CD4-positive, alpha-beta memory T cell (primary cell): ENCODE measurements around the gene CD63. TPM values are rescaled to one million over a fixed set of nuclear protein-coding genes. Genes with fewer than 3 reads are reported as not detected.

Experiments
- CTCF ChIA-PET: fragments of 350-600 bp; sonication (Branson Sonifier 250); formaldehyde crosslinking; loops from one replicate; lab custom pipeline; 2021; ENCODE audit warnings: inconsistent platforms; ENCODE audit not compliant: partially characterized antibody; lab: Charles Lee
- POLR2A ChIA-PET: fragments of 350-600 bp; sonication (Branson Sonifier 250); formaldehyde crosslinking; loops from one replicate; lab custom pipeline; 2021; ENCODE audit not compliant: partially characterized antibody; lab: Charles Lee
- DNase-seq, 5 donors: peaks; one replicate each; pipeline versions ENCODE4 v3.0.0 to v3.0.0-alpha.2; 2020 to 2022; ENCODE audit warnings: mixed read lengths in 1 of 5
- H3K27ac ChIP-seq: one replicate; pipeline ENCODE4 v1.7.0; 2013; ENCODE audit warnings: low read depth, low read length
- H3K27me3 ChIP-seq: 2 replicates; pipeline ENCODE4 v1.7.0; 2013; ENCODE audit warnings: mild to moderate bottlenecking, low read length, moderate library complexity; ENCODE audit not compliant: insufficient read depth
- H3K36me3 ChIP-seq: 2 replicates; pipeline ENCODE4 v1.7.0; 2013; ENCODE audit warnings: mild to moderate bottlenecking, low read length, moderate library complexity; ENCODE audit not compliant: insufficient read depth
- H3K4me1 ChIP-seq: 2 replicates; pipeline ENCODE4 v1.7.0; 2013; ENCODE audit warnings: mild to moderate bottlenecking, low read length, moderate library complexity; ENCODE audit not compliant: insufficient read depth
- H3K4me3 ChIP-seq, 2 donors: one replicate each; pipeline ENCODE4 v1.7.0; 2013; ENCODE audit warnings: low read length in 2 of 2, mild to moderate bottlenecking in 1 of 2
- H3K9me3 ChIP-seq, 2 donors: one replicate each; pipeline ENCODE4 v1.7.0; 2013; ENCODE audit warnings: low read length in 2 of 2, control low read depth in 1 of 2; ENCODE audit not compliant: control insufficient read depth in 1 of 2
- H3K27ac Mint-ChIP-seq, 7 donors: one replicate each; pipeline ENCODE4 v1.8.0; 2020 to 2021; ENCODE audit warnings: mixed read lengths in 7 of 7, mild to moderate bottlenecking in 6 of 7, inconsistent platforms in 3 of 7, moderate library complexity in 3 of 7
- H3K27me3 Mint-ChIP-seq, 2 donors: one replicate each; pipeline ENCODE4 v1.8.0; 2020 to 2021; ENCODE audit warnings: mixed read lengths in 2 of 2
- H3K36me3 Mint-ChIP-seq, 2 donors: one replicate each; pipeline ENCODE4 v1.8.0; 2020 to 2021; ENCODE audit warnings: mixed read lengths in 2 of 2, inconsistent platforms in 1 of 2, mild to moderate bottlenecking in 1 of 2
- H3K4me1 Mint-ChIP-seq, 4 donors: one replicate each; pipeline ENCODE4 v1.8.0; 2020 to 2021; ENCODE audit warnings: mixed read lengths in 4 of 4, mild to moderate bottlenecking in 1 of 4
- H3K4me3 Mint-ChIP-seq, 8 donors: one replicate each; pipeline ENCODE4 v1.8.0; 2020 to 2021; ENCODE audit warnings: mixed read lengths in 8 of 8, mild to moderate bottlenecking in 7 of 8, moderate library complexity in 6 of 8, inconsistent platforms in 3 of 8
- H3K9me3 Mint-ChIP-seq, 8 donors: one replicate each; pipeline ENCODE4 v1.8.0; 2020 to 2021; ENCODE audit warnings: mixed read lengths in 8 of 8, mild to moderate bottlenecking in 5 of 8, inconsistent platforms in 3 of 8, moderate library complexity in 1 of 8
- intact Hi-C: fragments of 100-400 bp; cut with micrococcal nuclease; formaldehyde crosslinking; loops from one replicate; pipeline ENCODE4 v1.15.1; 2023
- polyA plus RNA-seq, 2 donors: library from polyadenylated mRNA; unstranded; fragments of 300-500 nt; fragmentation: Illumina TruSeq; gene quantifications; one replicate each; pipeline ENCODE4 v1.2.3, GENCODE V29; 2021
- total RNA-seq, 2 experiments: library from RNA; stranded (reverse); gene quantifications; one replicate each; pipeline ENCODE4 v1.2.3, GENCODE V29; 2021

CD63 gene, protein sequence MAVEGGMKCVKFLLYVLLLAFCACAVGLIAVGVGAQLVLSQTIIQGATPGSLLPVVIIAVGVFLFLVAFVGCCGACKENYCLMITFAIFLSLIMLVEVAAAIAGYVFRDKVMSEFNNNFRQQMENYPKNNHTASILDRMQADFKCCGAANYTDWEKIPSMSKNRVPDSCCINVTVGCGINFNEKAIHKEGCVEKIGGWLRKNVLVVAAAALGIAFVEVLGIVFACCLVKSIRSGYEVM
- 10 to 100 TPM; 76.4 to 79.7 TPM for total RNA-seq
- 100 to 1,000 TPM; 191 to 349 TPM for polyA plus RNA-seq

DNA sequence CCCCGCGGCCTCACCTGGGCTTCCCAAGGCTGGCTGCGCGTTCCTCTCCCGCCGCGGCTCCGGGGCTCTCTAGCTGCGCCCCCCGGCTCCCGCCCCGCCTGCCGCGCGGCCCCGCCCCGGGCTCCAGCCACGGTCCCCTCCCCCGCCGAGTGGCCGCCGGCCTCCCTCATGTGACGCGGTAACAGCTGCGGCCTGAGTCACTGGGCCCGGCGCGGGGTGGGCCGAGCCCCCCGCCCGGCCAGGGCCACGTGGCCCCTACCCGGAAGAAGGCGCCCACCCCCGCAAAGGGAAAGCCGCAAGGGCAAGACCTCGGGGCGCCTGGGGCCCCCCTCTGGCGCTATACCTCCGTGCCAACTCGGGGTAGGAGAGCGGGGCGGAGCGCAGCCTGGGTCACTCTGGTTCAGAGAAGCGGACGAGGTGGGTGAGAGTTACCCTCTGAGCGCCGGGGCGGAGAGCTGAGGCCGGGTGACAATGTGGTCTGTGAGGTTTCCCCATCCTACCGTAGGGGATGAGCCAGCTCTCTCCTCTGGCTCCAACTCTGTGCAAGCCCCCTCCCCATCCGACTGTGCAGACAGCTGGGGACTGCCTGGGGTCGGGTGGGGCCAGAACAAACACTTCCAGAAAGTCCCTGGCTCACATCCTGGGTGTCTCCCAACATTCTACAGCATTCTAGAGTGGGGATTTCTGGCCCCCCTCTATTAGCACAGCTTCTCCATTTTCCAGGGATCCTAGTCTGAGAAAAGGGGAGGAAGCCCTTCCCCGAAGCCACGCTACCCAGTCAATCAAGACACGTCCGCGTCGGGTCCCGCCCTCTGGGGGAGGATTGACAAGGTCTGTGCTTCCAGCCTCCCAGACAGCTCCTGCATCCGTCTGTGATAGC, at the start of gene CD63:
Gene CD63, minus strand, starts transcription at position 71 of the 880 bp plus-strand sequence. CDS start 668 bp downstream, outside the sequence.
- H3K4me1 ChIP-seq: peaks cover 28% of the 10 kb centered on the region
- intact Hi-C loops: no loop called here
- CTCF ChIA-PET: interaction anchor here (0.8 to 4.7 kb wide), 8 partner anchors 8 to 266 kb away, joined by 3 to 57 read pairs (median 4); partner anchors contain the start of gene BLOC1S1

DNA sequence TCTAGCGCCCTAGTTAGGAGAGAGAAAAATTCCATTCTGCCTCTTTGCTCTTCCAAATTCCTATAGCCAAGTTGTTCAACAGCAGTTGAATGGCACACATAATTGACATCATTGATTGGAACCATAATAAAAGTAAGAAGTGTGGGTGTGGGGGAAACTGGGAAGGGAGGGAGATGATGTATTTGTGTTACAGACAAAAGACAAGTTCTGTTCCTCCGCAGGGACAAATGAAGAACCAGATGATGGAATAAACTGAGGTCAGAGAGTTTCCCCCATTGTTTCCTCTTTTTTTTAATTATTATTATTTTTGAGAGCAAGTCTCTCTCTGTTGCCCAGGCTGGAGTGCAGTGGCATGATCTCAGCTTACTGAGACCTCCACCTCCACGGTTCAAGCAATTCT, 49.0 kb upstream of the CD63 start:
- no peak overlapping the region for H3K4me3 ChIP-seq

More for the DNA sequence above, at the start of gene CD63:
- H3K36me3 ChIP-seq: no peaks in the 10 kb centered on the region
- H3K27ac Mint-ChIP-seq: peak within 1 kb of the TSS; percentile 75 to 97 (median 95)
- H3K27ac ChIP-seq: peak within 1 kb of the TSS; percentile 60
- peak within 1 kb of the TSS; percentile 79 to 86 for H3K4me3 ChIP-seq
- no peaks in the 10 kb centered on the region for H3K27me3 ChIP-seq
- H3K9me3 ChIP-seq: no peaks in the 10 kb centered on the region
- H3K4me3 Mint-ChIP-seq: peak within 1 kb of the TSS; percentile 91 to 94 (median 91)
- peak; percentile 34 to 71 (median 35) for DNase-seq
- H3K9me3 Mint-ChIP-seq: peaks cover 0 to 1% (median 0%) of the 10 kb centered on the region in 8 donors
- peaks cover 33 to 52% (median 42%) of the 10 kb centered on the region in 4 donors for H3K4me1 Mint-ChIP-seq
- H3K36me3 Mint-ChIP-seq: peaks cover 4 to 18% of the 10 kb centered on the region in 2 donors
- no peaks in the 10 kb centered on the region for H3K27me3 Mint-ChIP-seq
- POLR2A ChIA-PET: interaction anchor here (0.7 to 3.5 kb wide), 25 partner anchors 9 to 604 kb away, joined by 3 to 42 read pairs (median 5); partner anchors contain the start of genes ANKRD52, BLOC1S1, DNAJC14 and GDF11

DNA sequence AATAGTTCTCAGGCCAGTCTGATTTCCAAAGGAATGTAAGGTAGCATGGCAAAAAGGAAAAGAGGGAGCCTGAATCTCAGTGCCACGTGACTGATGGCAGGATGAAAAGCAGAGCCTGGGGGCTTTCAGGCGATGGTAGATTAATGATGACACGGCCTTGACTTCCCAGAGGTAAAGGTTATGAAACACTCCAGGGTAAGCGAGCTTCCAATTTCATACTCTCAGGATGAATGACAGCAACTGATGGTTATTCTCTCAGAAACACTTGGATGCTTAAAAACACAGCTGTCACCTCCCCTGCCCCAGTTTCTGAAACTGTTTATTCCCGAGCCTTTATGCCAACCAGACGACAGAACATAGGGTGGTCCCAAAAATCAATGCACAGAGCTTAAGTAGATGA, 42.9 kb upstream of the CD63 start:
- Histone ChIP-seq H3K27ac (no peak overlapping the region), H3K27me3 (no peaks in the 10 kb centered on the region), H3K4me1 (no peaks in the 10 kb centered on the region), H3K9me3 (no peaks in the 10 kb centered on the region), H3K36me3 (peaks cover 13% of the 10 kb centered on the region), H3K4me3 (no peak overlapping the region)
- DNase-seq: no peak
- H3K4me3 Mint-ChIP-seq: no peak overlapping the region
- H3K27me3 Mint-ChIP-seq: no peaks in the 10 kb centered on the region
- POLR2A ChIA-PET: interaction anchor here (1.0 to 1.3 kb wide), 3 partner anchors 23 to 161 kb away, joined by 3 read pairs; no protein-coding TSS in a partner anchor
- peak overlapping the region in 3 of 7 donors; percentile 27 to 84 (median 57) for H3K27ac Mint-ChIP-seq
- CTCF ChIA-PET: interaction anchor here (1.0 kb wide), 1 partner anchor 224 kb away, joined by 4 read pairs; no protein-coding TSS in a partner anchor
- H3K9me3 Mint-ChIP-seq: no peaks in the 10 kb centered on the region
- intact Hi-C loops: no loop called here
- H3K36me3 Mint-ChIP-seq: peaks cover 26 to 57% of the 10 kb centered on the region in 2 donors
- H3K4me1 Mint-ChIP-seq: peaks cover 8 to 14% (median 13%) of the 10 kb centered on the region in 4 donors

More for the DNA sequence above, 49.0 kb upstream of the CD63 start:
- ChIA-PET POLR2A (no interaction called here), CTCF (no interaction called here)
- Mint-ChIP-seq H3K27me3 (no peaks in the 10 kb centered on the region), H3K4me1 (peaks cover 8 to 29% (median 14%) of the 10 kb centered on the region in 4 donors), H3K27ac (peak overlapping the region in 2 of 7 donors; percentile 50 to 72), H3K9me3 (no peaks in the 10 kb centered on the region), H3K4me3 (no peak overlapping the region), H3K36me3 (peaks cover 24 to 64% of the 10 kb centered on the region in 2 donors)
- Histone ChIP-seq H3K4me1 (peaks cover 11% of the 10 kb centered on the region), H3K36me3 (peaks cover 13% of the 10 kb centered on the region), H3K27me3 (no peaks in the 10 kb centered on the region), H3K27ac (no peak overlapping the region), H3K9me3 (no peaks in the 10 kb centered on the region)
- intact Hi-C loops: no loop called here
- no peak for DNase-seq

DNA sequence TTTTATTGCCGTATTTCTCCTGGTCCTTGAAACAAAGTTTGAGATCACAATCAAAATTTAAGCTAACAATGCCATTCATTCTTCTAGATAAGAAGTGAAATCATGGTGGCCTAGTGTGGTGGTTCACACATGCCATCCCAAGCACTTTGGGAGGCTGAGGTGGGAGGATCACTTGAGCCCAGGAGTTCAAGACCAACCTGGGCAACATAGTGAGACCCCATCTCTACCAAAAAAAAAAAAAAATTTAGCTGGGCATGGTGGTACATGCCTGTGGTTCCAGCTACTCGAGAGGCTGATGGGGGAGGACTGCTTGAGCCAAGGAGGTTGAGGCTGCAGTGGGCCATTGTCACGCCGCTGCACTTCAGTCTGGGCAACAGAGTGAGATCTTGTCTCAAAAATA, 38.3 kb upstream of the CD63 start:
- intact Hi-C loops: no loop called here
- Histone ChIP-seq H3K36me3 (peaks cover 12% of the 10 kb centered on the region), H3K4me3 (no peak overlapping the region), H3K4me1 (no peaks in the 10 kb centered on the region), H3K9me3 (no peaks in the 10 kb centered on the region), H3K27ac (no peak overlapping the region), H3K27me3 (no peaks in the 10 kb centered on the region)
- ChIA-PET CTCF (interaction anchor here (0.6 to 1.5 kb wide), 2 partner anchors 173 to 206 kb away, joined by 3 to 5 read pairs; no protein-coding TSS in a partner anchor), POLR2A (no interaction called here)
- H3K4me3 Mint-ChIP-seq: no peak overlapping the region
- no peak for DNase-seq
- H3K36me3 Mint-ChIP-seq: peaks cover 26 to 52% of the 10 kb centered on the region in 2 donors
- H3K27me3 Mint-ChIP-seq: no peaks in the 10 kb centered on the region
- no peaks in the 10 kb centered on the region for H3K9me3 Mint-ChIP-seq
- peaks cover 4 to 13% (median 5%) of the 10 kb centered on the region in 4 donors for H3K4me1 Mint-ChIP-seq
- H3K27ac Mint-ChIP-seq: peak overlapping the region in 1 of 7 donors; percentile 55

DNA sequence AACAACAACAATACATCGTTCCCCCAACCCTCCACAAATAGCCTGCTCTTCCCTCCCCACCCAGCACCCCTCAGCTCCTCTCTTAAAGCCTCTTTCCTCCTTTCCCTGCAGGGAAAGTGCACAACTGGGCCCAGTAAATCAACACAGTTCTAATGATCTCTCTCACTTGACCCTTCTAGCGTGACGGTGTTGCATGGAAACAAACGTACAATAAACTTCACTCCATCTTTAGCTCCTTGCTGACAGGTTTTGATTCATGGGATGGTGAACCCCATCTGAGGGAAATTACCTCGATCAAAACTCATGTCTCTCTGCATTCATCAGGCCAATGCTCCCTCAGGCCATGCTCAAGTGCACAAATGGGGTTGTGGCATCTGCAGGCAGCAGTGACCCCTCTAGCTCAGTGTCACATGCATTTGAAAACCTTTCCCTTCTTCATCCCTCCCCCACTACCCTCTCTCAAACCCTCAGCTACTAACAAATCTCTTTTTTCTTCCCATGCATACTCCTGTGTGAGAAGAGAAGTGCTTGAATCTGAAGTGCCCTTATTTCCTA, 37.0 kb upstream of the CD63 start:
- H3K4me3 Mint-ChIP-seq: no peak overlapping the region
- intact Hi-C loops: no loop called here
- H3K4me1 ChIP-seq: no peaks in the 10 kb centered on the region
- H3K27ac Mint-ChIP-seq: peak overlapping the region in 5 of 7 donors; percentile 9 to 74 (median 56)
- no peak overlapping the region for H3K4me3 ChIP-seq
- no peak overlapping the region for H3K27ac ChIP-seq
- peaks cover 0 to 10% (median 5%) of the 10 kb centered on the region in 4 donors for H3K4me1 Mint-ChIP-seq
- H3K27me3 Mint-ChIP-seq: no peaks in the 10 kb centered on the region
- no peaks in the 10 kb centered on the region for H3K27me3 ChIP-seq
- ChIA-PET CTCF (interaction anchor here (0.5 to 1.5 kb wide), 4 partner anchors 11 to 582 kb away, joined by 3 to 5 read pairs (median 4); no protein-coding TSS in a partner anchor), POLR2A (interaction anchor here (0.7 to 1.3 kb wide), 2 partner anchors 13 to 27 kb away, joined by 3 read pairs; no protein-coding TSS in a partner anchor)
- H3K9me3 ChIP-seq: no peaks in the 10 kb centered on the region
- H3K36me3 Mint-ChIP-seq: peaks cover 15 to 45% of the 10 kb centered on the region in 2 donors
- H3K9me3 Mint-ChIP-seq: no peaks in the 10 kb centered on the region
- DNase-seq: no peak
- H3K36me3 ChIP-seq: peaks cover 5% of the 10 kb centered on the region

DNA sequence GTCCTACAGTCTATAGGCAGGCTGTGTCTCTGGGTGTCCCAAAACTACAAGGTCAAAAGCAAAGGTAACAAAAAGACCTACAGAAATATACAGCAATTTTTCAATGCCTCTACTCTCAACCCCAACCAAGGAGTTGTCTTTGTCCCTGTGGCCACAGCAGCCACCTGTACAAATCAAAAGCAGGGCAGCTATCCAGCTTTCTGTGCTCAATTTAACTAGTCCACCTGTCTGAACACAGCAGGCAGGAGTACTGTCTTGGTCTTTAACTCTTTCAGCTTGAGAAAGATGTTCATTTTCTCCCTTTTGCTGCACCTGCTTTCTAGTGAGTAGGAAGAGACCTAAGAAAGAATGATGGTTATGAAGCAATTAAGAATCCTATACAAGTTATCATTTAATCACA, 33.8 kb upstream of the CD63 start:
- ChIA-PET CTCF (no interaction called here), POLR2A (no interaction called here)
- Histone ChIP-seq H3K27ac (no peak overlapping the region), H3K4me1 (no peaks in the 10 kb centered on the region), H3K27me3 (no peaks in the 10 kb centered on the region), H3K9me3 (no peaks in the 10 kb centered on the region), H3K4me3 (no peak overlapping the region), H3K36me3 (peaks cover 15% of the 10 kb centered on the region)
- no peak overlapping the region for H3K4me3 Mint-ChIP-seq
- H3K27ac Mint-ChIP-seq: no peak overlapping the region
- H3K36me3 Mint-ChIP-seq: peaks cover 19 to 47% of the 10 kb centered on the region in 2 donors
- DNase-seq: no peak
- intact Hi-C loops: no loop called here
- no peaks in the 10 kb centered on the region for H3K9me3 Mint-ChIP-seq
- H3K4me1 Mint-ChIP-seq: peaks cover 0 to 8% (median 2%) of the 10 kb centered on the region in 4 donors
- H3K27me3 Mint-ChIP-seq: no peaks in the 10 kb centered on the region
